HEK293T (cell line): ENCODE measurements around the gene FBXO17.

ENCODE experiments used
- ARNT ChIP-seq: fragments of 450-650 bp; IDR thresholded peaks from 2 replicates; pipeline ENCODE4 v1.6.1; 2017; ENCODE audit warnings: mild to moderate bottlenecking
- ELF4 ChIP-seq: fragments of 450-650 bp; IDR thresholded peaks from 2 replicates; pipeline ENCODE4 v1.6.1; 2017; ENCODE audit warnings: antibody characterized with exemption
- FOXA1 ChIP-seq: fragments of 450-650 bp; IDR thresholded peaks from 2 replicates; pipeline ENCODE4 v1.6.1; 2016; ENCODE audit warnings: mild to moderate bottlenecking
- FOXK2 ChIP-seq: fragments of 450-650 bp; IDR thresholded peaks from 2 replicates; pipeline ENCODE4 v1.6.1; 2016; ENCODE audit warnings: mild to moderate bottlenecking
- LEF1 ChIP-seq: fragments of 450-650 bp; IDR thresholded peaks from 2 replicates; pipeline ENCODE4 v1.6.1; 2017; ENCODE audit warnings: mild to moderate bottlenecking, borderline replicate concordance
- NFRKB ChIP-seq: fragments of 450-650 bp; IDR thresholded peaks from 2 replicates; pipeline ENCODE4 v1.6.1; 2016; ENCODE audit warnings: mild to moderate bottlenecking, moderate library complexity
- PKNOX1 ChIP-seq: fragments of 450-650 bp; IDR thresholded peaks from 2 replicates; pipeline ENCODE4 v1.6.1; 2016
- SP1 ChIP-seq: fragments of 450-650 bp; IDR thresholded peaks from 2 replicates; pipeline ENCODE4 v1.6.1; 2017
- TARDBP ChIP-seq: fragments of 450-650 bp; IDR thresholded peaks from 2 replicates; pipeline ENCODE4 v1.6.1; 2016

GRCh38 chr19:38951187-38951586 lies 24.4 kb downstream of the FBXO17 start:
- TF ChIP-seq FOXA1 (no peak), ARNT (no peak), FOXK2 (no peak), NFRKB (no peak), SP1 (no peak), LEF1 (no peak), ELF4 (no peak), TARDBP (no peak), PKNOX1 (no peak)
